HL-60 (cell line): ENCODE results near the gene ABL1.

ENCODE experiments used
- DNase-seq, 2 experiments: peaks; one replicate each; pipeline ENCODE4 v3.0.0-alpha.2; 2010 to 2020; ENCODE audit warnings: low read depth in 1 of 2, low spot score in 1 of 2
- H3K27ac ChIP-seq: fragments of 250-450 bp; sonication (Bioruptor Pico); replicated peaks from 2 replicates; pipeline ENCODE4 v1.5.1; 2020; ENCODE audit warnings: mild to moderate bottlenecking, moderate library complexity
- H3K27me3 ChIP-seq: fragments of 250-450 bp; sonication (Bioruptor Pico); 2 replicates; pipeline ENCODE4 v1.5.1; 2021; ENCODE audit warnings: mild to moderate bottlenecking, moderate library complexity; ENCODE audit not compliant: insufficient read depth, poor library complexity, severe bottlenecking
- H3K4me3 ChIP-seq: replicated peaks from 2 replicates; pipeline ENCODE4 v1.5.1; 2011; ENCODE audit warnings: mild to moderate bottlenecking, control low read depth, low read length; ENCODE audit not compliant: insufficient read depth
- GABPA ChIP-seq: IDR thresholded peaks from 2 replicates; pipeline ENCODE4 v1.6.1; 2012; ENCODE audit warnings: low read depth
- POLR2AphosphoS5 ChIP-seq: IDR thresholded peaks from 2 replicates; pipeline ENCODE4 v1.6.1; 2012; ENCODE audit warnings: low read depth
- SPI1 ChIP-seq: IDR thresholded peaks from 2 replicates; pipeline ENCODE4 v1.6.1; 2012; ENCODE audit warnings: low read depth, mild to moderate bottlenecking, borderline replicate concordance
- TF ChIP-seq, protein P1 (sequence below): IDR thresholded peaks from one replicate; pipeline ENCODE4 v1.5.1; 2011; ENCODE audit warnings: low read length, control low read depth, inconsistent platforms; ENCODE audit not compliant: insufficient read depth
- TF ChIP-seq, protein P2 (sequence below): IDR thresholded peaks from 2 replicates; pipeline ENCODE4 v1.6.1; 2012; ENCODE audit warnings: low read depth; ENCODE audit not compliant: insufficient replicate concordance

ABL1 gene

DNA sequence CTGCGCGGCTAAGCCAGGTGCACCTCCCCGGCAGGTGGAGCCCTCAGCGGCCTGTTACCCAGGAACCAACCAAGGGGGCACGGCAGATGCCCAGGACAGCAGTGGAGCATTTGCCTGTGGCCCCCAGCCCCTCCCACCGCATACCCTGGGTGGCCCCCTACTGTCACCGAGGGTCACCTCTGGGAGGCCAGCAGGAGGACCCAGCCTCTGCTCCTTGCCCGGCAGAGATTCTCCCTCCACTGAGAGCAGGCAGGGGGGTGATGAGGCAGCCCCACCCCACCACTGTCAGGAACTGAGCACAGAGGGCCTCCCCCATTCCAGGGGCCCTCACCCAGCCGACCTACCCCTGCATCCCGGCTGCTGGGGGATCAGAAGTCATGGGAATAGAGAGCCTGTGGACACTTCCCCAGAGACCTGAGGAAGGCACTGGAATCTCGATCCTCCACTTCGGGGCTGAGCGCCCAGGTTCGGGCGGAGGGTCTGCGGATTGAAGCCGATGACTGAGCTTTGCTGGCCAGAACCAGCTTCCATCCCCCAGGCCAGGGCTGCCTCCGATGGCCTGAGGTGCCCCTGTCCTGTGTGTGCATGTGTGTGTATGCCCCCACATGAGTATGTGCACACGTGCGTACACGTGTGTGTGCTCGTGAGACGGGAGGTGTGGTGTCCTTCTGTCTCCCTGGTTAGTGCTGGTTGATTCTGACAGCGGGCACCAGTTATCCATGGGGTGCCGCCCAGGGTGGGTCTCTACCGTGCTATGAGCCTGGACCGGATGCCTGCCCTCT is 61.4 kb downstream of the ABL1 start, which contains the start of gene QRFP:
Gene QRFP, minus strand, starts transcription at position 580 of the 782 bp plus-strand sequence. CDS start 2,974 bp downstream, outside the sequence.
- Histone ChIP-seq H3K27ac (no peak within 1 kb of the TSS), H3K4me3 (no peak within 1 kb of the TSS), H3K27me3 (no peaks in the 10 kb centered on the region)
- TF ChIP-seq POLR2AphosphoS5 (no peak), GABPA (no peak), SPI1 (no peak)
- TF ChIP-seq, protein P1, sequence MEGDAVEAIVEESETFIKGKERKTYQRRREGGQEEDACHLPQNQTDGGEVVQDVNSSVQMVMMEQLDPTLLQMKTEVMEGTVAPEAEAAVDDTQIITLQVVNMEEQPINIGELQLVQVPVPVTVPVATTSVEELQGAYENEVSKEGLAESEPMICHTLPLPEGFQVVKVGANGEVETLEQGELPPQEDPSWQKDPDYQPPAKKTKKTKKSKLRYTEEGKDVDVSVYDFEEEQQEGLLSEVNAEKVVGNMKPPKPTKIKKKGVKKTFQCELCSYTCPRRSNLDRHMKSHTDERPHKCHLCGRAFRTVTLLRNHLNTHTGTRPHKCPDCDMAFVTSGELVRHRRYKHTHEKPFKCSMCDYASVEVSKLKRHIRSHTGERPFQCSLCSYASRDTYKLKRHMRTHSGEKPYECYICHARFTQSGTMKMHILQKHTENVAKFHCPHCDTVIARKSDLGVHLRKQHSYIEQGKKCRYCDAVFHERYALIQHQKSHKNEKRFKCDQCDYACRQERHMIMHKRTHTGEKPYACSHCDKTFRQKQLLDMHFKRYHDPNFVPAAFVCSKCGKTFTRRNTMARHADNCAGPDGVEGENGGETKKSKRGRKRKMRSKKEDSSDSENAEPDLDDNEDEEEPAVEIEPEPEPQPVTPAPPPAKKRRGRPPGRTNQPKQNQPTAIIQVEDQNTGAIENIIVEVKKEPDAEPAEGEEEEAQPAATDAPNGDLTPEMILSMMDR = no peak
- TF ChIP-seq, protein P2, sequence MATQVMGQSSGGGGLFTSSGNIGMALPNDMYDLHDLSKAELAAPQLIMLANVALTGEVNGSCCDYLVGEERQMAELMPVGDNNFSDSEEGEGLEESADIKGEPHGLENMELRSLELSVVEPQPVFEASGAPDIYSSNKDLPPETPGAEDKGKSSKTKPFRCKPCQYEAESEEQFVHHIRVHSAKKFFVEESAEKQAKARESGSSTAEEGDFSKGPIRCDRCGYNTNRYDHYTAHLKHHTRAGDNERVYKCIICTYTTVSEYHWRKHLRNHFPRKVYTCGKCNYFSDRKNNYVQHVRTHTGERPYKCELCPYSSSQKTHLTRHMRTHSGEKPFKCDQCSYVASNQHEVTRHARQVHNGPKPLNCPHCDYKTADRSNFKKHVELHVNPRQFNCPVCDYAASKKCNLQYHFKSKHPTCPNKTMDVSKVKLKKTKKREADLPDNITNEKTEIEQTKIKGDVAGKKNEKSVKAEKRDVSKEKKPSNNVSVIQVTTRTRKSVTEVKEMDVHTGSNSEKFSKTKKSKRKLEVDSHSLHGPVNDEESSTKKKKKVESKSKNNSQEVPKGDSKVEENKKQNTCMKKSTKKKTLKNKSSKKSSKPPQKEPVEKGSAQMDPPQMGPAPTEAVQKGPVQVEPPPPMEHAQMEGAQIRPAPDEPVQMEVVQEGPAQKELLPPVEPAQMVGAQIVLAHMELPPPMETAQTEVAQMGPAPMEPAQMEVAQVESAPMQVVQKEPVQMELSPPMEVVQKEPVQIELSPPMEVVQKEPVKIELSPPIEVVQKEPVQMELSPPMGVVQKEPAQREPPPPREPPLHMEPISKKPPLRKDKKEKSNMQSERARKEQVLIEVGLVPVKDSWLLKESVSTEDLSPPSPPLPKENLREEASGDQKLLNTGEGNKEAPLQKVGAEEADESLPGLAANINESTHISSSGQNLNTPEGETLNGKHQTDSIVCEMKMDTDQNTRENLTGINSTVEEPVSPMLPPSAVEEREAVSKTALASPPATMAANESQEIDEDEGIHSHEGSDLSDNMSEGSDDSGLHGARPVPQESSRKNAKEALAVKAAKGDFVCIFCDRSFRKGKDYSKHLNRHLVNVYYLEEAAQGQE = no peak
- DNase-seq = no peak

DNA sequence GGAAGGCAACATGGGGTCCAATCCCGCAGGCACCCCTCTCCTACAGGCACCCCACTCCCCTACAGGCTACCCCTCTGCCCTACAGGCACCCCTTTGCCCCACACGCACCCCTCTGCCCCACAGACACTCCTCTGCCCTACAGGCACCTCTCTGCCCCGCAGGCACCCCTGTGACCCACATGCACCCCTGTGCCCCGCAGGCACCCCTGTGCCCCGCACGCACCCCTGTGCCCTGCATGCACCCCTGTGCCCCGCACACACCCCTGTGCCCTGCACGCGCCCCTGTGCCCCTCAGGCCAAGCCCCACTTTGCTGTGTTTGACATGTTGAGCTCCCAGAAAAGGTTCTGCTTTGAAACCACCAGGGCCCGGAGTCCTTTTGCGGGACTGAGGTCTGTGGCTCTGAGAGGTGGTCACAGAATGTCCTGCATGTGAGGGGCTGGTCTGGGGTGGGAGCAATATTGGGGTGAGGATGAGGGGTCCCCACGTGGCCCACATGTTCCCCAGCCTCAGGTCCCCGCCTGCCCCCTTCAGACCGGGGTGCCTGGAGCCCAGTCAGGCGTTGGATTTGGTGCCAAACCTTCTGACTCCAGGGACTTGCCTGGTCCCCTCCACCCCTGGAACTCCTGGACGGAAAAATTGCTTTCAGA is 62.2 kb downstream of the ABL1 start:
- TF ChIP-seq POLR2AphosphoS5 (no peak), GABPA (no peak), SPI1 (no peak)
- TF ChIP-seq, protein P1 = no peak
- Histone ChIP-seq H3K27me3 (no peaks in the 10 kb centered on the region), H3K27ac (no peak overlapping the region), H3K4me3 (no peak overlapping the region)
- no peak for DNase-seq

DNA sequence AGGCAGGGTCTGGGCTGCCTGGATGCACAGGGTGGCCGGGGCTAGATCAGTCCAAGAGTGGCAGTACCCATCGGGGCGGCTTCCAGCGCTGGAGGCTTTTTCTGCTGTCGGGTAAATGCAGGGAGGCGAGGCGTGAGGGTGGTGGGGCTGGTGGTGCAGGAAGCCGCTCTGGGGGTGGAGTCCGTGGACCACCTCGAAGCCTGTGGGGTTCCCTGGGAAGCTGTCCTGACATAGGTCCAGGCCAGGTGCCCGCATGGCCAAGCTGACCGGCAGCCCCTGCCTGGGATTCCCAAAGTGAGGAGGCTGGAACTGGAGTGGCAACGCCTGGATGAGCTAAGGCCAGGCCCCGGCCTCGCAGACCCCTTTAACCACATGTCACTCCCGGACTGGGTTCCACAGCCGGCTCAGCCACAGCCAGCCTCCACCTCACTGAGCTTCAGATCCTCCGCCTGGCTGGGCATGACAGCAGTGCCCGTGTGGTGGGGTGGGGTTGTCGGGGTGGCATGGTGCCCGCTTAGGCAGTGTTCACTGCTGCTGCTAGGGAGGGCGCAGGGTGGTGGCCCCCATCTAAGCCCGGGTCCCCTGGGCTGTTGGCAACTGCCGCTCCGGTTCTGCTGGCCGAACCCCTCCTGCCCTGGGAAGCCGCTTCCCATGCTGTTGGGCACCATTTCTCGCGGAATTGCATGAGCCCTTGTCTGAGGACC is 62.9 kb downstream of the ABL1 start:
- Histone ChIP-seq H3K27me3 (no peaks in the 10 kb centered on the region), H3K27ac (no peak overlapping the region), H3K4me3 (no peak overlapping the region)
- no peak for DNase-seq
- TF ChIP-seq SPI1 (no peak), POLR2AphosphoS5 (no peak), GABPA (no peak)
- TF ChIP-seq, protein P1 = no peak
- TF ChIP-seq, protein P2 = no peak
